Testis (tissue), 3 donors: ENCODE measurements around the gene PCNX4. TPM values are rescaled to one million over a fixed set of nuclear protein-coding genes. Genes with fewer than 3 reads are reported as not detected.
A peak's percentile ranks its signal among the peaks of the same experiment; 100 is the strongest.

Source experiments
- DNase-seq: peaks from one replicate; pipeline ENCODE4 v3.0.0-alpha.2; 2019
- H3K27ac ChIP-seq, 2 donors: fragments of 200-600 bp; sonication (generic); one replicate each; pipeline ENCODE4 v1.5.1; 2019
- H3K27me3 ChIP-seq: fragments of 200-600 bp; sonication (generic); one replicate; pipeline ENCODE4 v1.5.1; 2019
- H3K36me3 ChIP-seq: fragments of 200-600 bp; sonication (generic); one replicate; pipeline ENCODE4 v1.5.1; 2017; ENCODE audit warnings: low read depth; ENCODE audit errors: missing control alignments
- H3K4me1 ChIP-seq: fragments of 200-600 bp; sonication (generic); one replicate; pipeline ENCODE4 v1.5.1; 2019
- H3K4me3 ChIP-seq, 2 donors: fragments of 200-600 bp; sonication (generic); one replicate each; pipeline ENCODE4 v1.5.1; 2017 to 2019
- H3K9me3 ChIP-seq: fragments of 200-600 bp; sonication (generic); one replicate; pipeline ENCODE4 v1.5.1; 2017
- POLR2A ChIP-seq: fragments of 450-650 bp; IDR thresholded peaks from one replicate; pipeline ENCODE4 v1.6.1; 2017; ENCODE audit warnings: antibody characterized with exemption, mild to moderate bottlenecking, moderate library complexity
- WGBS, 2 donors: methylation state at CpG; one replicate each; pipeline ENCODE4 v1.1.5; 2018; 5-methylcytosine and 5-hydroxymethylcytosine counted together
- intact Hi-C: fragments of 100-400 bp; cut with DNase I; formaldehyde crosslinking; loops from one replicate; pipeline ENCODE4 v1.15.1; 2023; ENCODE audit warnings: low total_unique reads
- polyA plus RNA-seq: library from polyadenylated mRNA; stranded (reverse); fragments of 350-450 nt; fragmentation: Illumina TruSeq; extraction: RNeasy Lipid Tissue Mini Kit (QIAGEN cat#74804); gene quantifications from one replicate; pipeline ENCODE4 v1.2.3, GENCODE V29; 2014; ENCODE audit warnings: low read depth, low replicate concordance; ENCODE audit not compliant: insufficient read depth
- total RNA-seq, 2 donors: library from RNA; depleted of rRNA; stranded (reverse); fragments of >200 nt; gene quantifications; one replicate each; pipeline ENCODE4 v1.2.3, GENCODE V29; 2016
- TF ChIP-seq, protein P1 (sequence below), 3 experiments: fragments of 450-650 bp in 2 of 3; fragments of 200-600 bp in 1 of 3; sonication (generic) in 1 of 3; IDR thresholded peaks; one replicate each; pipeline ENCODE4 v1.5.1; 2016 to 2019; ENCODE audit warnings: antibody characterized with exemption in 3 of 3, mild to moderate bottlenecking in 2 of 3, moderate library complexity in 1 of 3

Gene PCNX4
- total and polyA plus RNA-seq, 3 donors from 2014 or later: 42.3 to 133 (median 118) TPM

DNA sequence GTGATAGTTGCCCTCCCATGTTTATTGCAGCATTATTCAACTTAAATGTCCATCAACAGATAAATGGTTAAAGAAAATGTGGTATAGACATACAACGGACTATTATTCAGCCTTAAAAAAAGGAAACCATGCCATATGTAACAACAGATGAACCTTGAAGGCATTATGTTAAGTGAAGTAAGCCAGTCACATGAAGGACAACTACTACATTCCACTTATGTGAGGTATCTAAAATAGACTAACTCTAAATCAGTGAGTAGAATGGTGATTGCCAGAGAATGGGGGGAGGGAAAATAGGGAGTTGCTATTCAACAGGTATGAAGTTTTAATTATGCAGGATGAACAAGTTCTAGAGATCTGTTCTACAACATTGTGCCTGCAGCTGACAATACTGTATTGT, 10.1 kb downstream of the PCNX4 start:
- intact Hi-C loops: no loop called here
- WGBS, 2 donors: 87 to 96% methylated on average over 1 of the region's 1 CpG
- peaks cover 7% of the 10 kb centered on the region for H3K4me1 ChIP-seq

GRCh38 chr14:60102389-60102788, 10.7 kb downstream of the PCNX4 start:
- no peaks in the 10 kb centered on the region for H3K27me3 ChIP-seq
- H3K4me1 ChIP-seq: peaks cover 11% of the 10 kb centered on the region
- H3K36me3 ChIP-seq: no peaks in the 10 kb centered on the region
- 44 to 53% methylated on average over 2 of the region's 2 CpGs for WGBS, 2 donors
- no peak for TF ChIP-seq POLR2A
- TF ChIP-seq, protein P1, sequence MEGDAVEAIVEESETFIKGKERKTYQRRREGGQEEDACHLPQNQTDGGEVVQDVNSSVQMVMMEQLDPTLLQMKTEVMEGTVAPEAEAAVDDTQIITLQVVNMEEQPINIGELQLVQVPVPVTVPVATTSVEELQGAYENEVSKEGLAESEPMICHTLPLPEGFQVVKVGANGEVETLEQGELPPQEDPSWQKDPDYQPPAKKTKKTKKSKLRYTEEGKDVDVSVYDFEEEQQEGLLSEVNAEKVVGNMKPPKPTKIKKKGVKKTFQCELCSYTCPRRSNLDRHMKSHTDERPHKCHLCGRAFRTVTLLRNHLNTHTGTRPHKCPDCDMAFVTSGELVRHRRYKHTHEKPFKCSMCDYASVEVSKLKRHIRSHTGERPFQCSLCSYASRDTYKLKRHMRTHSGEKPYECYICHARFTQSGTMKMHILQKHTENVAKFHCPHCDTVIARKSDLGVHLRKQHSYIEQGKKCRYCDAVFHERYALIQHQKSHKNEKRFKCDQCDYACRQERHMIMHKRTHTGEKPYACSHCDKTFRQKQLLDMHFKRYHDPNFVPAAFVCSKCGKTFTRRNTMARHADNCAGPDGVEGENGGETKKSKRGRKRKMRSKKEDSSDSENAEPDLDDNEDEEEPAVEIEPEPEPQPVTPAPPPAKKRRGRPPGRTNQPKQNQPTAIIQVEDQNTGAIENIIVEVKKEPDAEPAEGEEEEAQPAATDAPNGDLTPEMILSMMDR (IDR thresholded peaks at IDR 0.05): no peak
- intact Hi-C loops: no loop called here
- no peak for DNase-seq
- no peak overlapping the region for H3K4me3 ChIP-seq
- H3K9me3 ChIP-seq: no peaks in the 10 kb centered on the region
- H3K27ac ChIP-seq: no peak overlapping the region

More for the DNA sequence above, 10.1 kb downstream of the PCNX4 start:
- no peak for TF ChIP-seq POLR2A
- TF ChIP-seq, protein P1 (IDR thresholded peaks at IDR 0.05): no peak
- DNase-seq: no peak
- H3K9me3 ChIP-seq: no peaks in the 10 kb centered on the region
- no peak overlapping the region for H3K4me3 ChIP-seq
- no peaks in the 10 kb centered on the region for H3K36me3 ChIP-seq
- H3K27me3 ChIP-seq: no peaks in the 10 kb centered on the region
- no peak overlapping the region for H3K27ac ChIP-seq

- no peaks in the 10 kb centered on the region for H3K27me3 ChIP-seq
- H3K4me1 ChIP-seq: peaks cover 11% of the 10 kb centered on the region
- no peaks in the 10 kb centered on the region for H3K9me3 ChIP-seq
- H3K4me3 ChIP-seq: no peak overlapping the region
- no peaks in the 10 kb centered on the region for H3K36me3 ChIP-seq
- intact Hi-C loops: no loop called here
- no peak for TF ChIP-seq POLR2A
- TF ChIP-seq, protein P1 (IDR thresholded peaks at IDR 0.05): no peak
- 48 to 65% methylated on average over 2 of the region's 2 CpGs for WGBS, 2 donors
- DNase-seq: peak; percentile 25
- no peak overlapping the region for H3K27ac ChIP-seq
These were observed 14.6 kb downstream of the PCNX4 start for GRCh38 chr14:60106339-60106738.

DNA sequence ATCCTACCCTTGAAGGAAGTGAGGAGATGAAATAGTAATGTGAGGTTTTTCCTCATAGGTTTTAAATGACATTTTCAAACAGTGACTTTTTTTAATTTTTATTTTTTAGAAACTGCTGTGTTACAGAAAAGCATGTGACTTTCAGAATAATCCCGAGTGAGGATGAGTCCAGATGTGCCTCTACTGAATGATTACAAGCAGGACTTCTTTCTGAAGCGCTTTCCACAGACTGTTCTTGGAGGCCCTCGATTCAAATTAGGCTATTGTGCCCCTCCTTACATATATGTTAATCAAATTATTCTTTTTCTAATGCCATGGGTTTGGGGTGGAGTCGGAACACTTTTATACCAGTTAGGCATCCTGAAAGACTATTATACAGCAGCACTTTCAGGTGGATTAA, 15.8 kb downstream of the PCNX4 start:
- Histone ChIP-seq H3K36me3 (no peaks in the 10 kb centered on the region), H3K27me3 (no peaks in the 10 kb centered on the region), H3K4me3 (no peak overlapping the region), H3K27ac (no peak overlapping the region), H3K9me3 (no peaks in the 10 kb centered on the region), H3K4me1 (peaks cover 11% of the 10 kb centered on the region)
- TF ChIP-seq, protein P1 (IDR thresholded peaks at IDR 0.05): no peak
- no peak for TF ChIP-seq POLR2A
- no peak for DNase-seq
- WGBS, 2 donors: 77 to 80% methylated on average over 4 of the region's 4 CpGs
- intact Hi-C loops: no loop called here

DNA sequence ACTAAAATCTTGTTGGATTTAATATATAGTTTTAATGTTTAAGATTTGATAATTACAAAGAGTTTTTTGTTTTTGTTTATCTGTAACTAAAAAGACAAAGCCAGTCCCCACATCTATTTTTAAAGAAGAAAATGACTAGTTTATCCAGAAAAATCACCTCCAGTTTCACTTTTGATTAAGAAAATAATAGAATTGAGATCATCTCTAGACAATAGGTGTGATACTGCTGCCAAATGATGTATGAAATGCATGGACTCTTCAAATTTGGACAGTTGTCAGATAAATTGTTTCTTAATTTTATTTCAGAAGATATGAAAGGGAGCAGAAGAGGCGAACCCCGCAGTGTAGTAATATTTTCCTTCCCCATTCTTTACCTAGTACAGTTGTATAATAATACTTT, 20.0 kb downstream of the PCNX4 start:
- Histone ChIP-seq H3K27me3 (no peaks in the 10 kb centered on the region), H3K27ac (no peak overlapping the region), H3K36me3 (no peaks in the 10 kb centered on the region), H3K9me3 (no peaks in the 10 kb centered on the region), H3K4me3 (no peak overlapping the region), H3K4me1 (peaks cover 4% of the 10 kb centered on the region)
- intact Hi-C loops: no loop called here
- DNase-seq: no peak
- TF ChIP-seq, protein P1 (IDR thresholded peaks at IDR 0.05): no peak
- TF ChIP-seq POLR2A: no peak
- WGBS, 2 donors: 90 to 96% methylated on average over 2 of the region's 2 CpGs
